Measurements from ENCODE around the gene PADI3. TPM values are rescaled to one million over a fixed set of nuclear protein-coding genes. Genes with fewer than 3 reads are reported as not detected.
"Not testable (repeated sequence)": the region's sequence is repeated elsewhere in the genome, so short reads cannot be mapped to it uniquely, and the experiment has no call there.

The PADI3 gene
- polyA plus RNA-seq, 2 of the 4 experiments (the other 2 are of a cell fraction): 0.99 to 2.4 TPM

- Histone ChIP-seq H3K9me3 (no peaks in the 10 kb centered on the region), H3K27ac (peak overlapping the region; percentile 96 to 100; a peak in 5 of 6 replicates), H3K4me1 (peaks cover 49% of the 10 kb centered on the region), H3K4me3 (no peak overlapping the region), H3K4me2 (no peak overlapping the region; the same call in 2 of the 3 replicates)
- CTCF ChIA-PET: interaction anchor here (0.7 to 12.2 kb wide), 9 partner anchors 10 to 179 kb away, joined by 3 to 380 read pairs (median 4); partner anchors contain the start of genes PADI2 and PADI3
- TF ChIP-seq RAD21 (conservative IDR thresholded peaks at IDR 0.05 in 1 of 2, IDR thresholded peaks at IDR 0.05 in 1 of 2): peak; percentile 11 to 19; a peak in 1 of 5 replicates
- no peak for TF ChIP-seq HES2 (IDR thresholded peaks at IDR 0.05)
- peak; percentile 65; the same call in 1 of the 2 replicates for TF ChIP-seq RFX5 (IDR thresholded peaks at IDR 0.05)
- no peak for TF ChIP-seq TFCP2L1 (CRISPR knock-in tag; IDR thresholded peaks at IDR 0.05)
- WGBS (ENCODE audit: missing lambda C conversion rate): 0% methylated on average over 1 of the region's 1 CpG
- FAIRE-seq (peak; percentile 43), ATAC-seq (peak; percentile 42 to 72; a peak in 5 of 6 replicates), DNase-seq (ENCODE audit: low read depth in 1 of 2, low spot score in 1 of 2) (peak; percentile 79 to 91)
- POLR2A ChIA-PET: interaction anchor here (1.8 kb wide), 1 partner anchor 114 kb away, joined by 7 read pairs; no protein-coding TSS in a partner anchor
These were observed 9.5 kb upstream of the PADI3 start for GRCh38 chr1:17239420-17239819.

GRCh38 chr1:17241011-17241779 is 7.7 kb upstream of the PADI3 start:
- CTCF ChIA-PET: interaction anchor here (1.5 to 12.2 kb wide), 4 partner anchors 8 to 181 kb away, joined by 4 to 380 read pairs (median 20); partner anchors contain the start of genes PADI2 and PADI3
- H3K4me3 ChIP-seq; POLR2A ChIA-PET; H3K4me2 ChIP-seq; ATAC-seq; FAIRE-seq; H3K9me3 ChIP-seq; DNase-seq (ENCODE audit: low read depth in 1 of 2, low spot score in 1 of 2): not testable (repeated sequence)
- peaks cover 35% of the 10 kb centered on the region for H3K4me1 ChIP-seq
- WGBS (ENCODE audit: missing lambda C conversion rate): 84% methylated on average over 24 of the region's 28 CpGs
- peak overlapping the region in 1 of 2 experiments; percentile 100; a peak in 3 of 6 replicates for H3K27ac ChIP-seq

DNA sequence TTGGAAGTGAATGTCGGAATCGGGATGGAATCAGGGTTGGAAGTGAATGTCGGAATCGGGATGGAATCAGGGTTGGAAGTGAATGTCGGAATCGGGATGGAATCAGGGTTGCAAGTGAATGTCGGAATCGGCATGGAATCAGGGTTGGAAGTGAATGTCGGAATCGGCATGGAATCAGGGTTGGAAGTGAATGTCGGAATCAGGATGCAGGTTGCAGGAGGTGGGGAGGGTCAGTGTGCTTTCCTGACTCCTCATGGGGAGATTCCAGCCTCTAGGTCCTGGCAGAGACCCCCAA is 7.2 kb upstream of the PADI3 start:
- CTCF ChIA-PET: interaction anchor here (0.8 to 12.2 kb wide), 3 partner anchors 33 to 117 kb away, joined by 3 to 380 read pairs (median 28); partner anchors contain the start of gene PADI2
- H3K4me2 ChIP-seq; FAIRE-seq; POLR2A ChIA-PET; H3K9me3 ChIP-seq; ATAC-seq; H3K4me3 ChIP-seq; DNase-seq (ENCODE audit: low read depth in 1 of 2, low spot score in 1 of 2): not testable (repeated sequence)
- H3K27ac ChIP-seq: peak overlapping the region in 1 of 2 experiments; percentile 66; a peak in 3 of 6 replicates
- peaks cover 30% of the 10 kb centered on the region for H3K4me1 ChIP-seq
- WGBS (ENCODE audit: missing lambda C conversion rate): 97% methylated on average over 11 of the region's 11 CpGs

DNA sequence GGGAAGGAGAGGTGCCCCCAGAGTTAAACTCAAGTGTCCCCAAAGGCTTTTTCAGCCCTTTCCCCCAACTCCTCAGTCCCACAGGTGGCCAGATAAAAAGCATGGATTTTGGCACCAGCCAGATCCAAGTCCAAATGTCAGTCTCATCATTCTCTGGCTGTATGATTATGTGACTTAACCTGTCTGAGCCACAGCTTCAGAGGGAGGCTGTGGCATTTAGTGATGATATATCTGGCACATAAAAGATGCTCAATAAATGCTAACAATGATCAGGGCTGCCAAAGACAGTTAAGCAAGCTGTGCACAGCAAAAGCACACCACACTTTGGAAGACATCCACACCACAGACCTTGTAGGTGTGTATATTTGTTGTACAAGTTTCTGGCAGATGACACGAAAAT is 5.6 kb upstream of the PADI3 start:
- no peak for ATAC-seq
- 59% methylated on average over 1 of the region's 1 CpG for WGBS (ENCODE audit: missing lambda C conversion rate)
- Histone ChIP-seq H3K27ac (peak overlapping the region in 1 of 2 experiments; percentile 66; a peak in 2 of 6 replicates), H3K4me2 (no peak overlapping the region), H3K9me3 (no peaks in the 10 kb centered on the region), H3K4me3 (no peak overlapping the region), H3K4me1 (peaks cover 15% of the 10 kb centered on the region)
- no peak for FAIRE-seq
- ChIA-PET CTCF (interaction anchor here (1.3 to 12.2 kb wide), 2 partner anchors 93 to 119 kb away, joined by 4 to 380 read pairs; partner anchors contain the start of gene PADI2), POLR2A (no interaction called here)
- no peak for TF ChIP-seq RAD21 (conservative IDR thresholded peaks at IDR 0.05 in 1 of 2, IDR thresholded peaks at IDR 0.05 in 1 of 2)
- TF ChIP-seq POLR2A (IDR thresholded peaks at IDR 0.05; ENCODE audit: low read length): no peak
- TF ChIP-seq, protein P1, sequence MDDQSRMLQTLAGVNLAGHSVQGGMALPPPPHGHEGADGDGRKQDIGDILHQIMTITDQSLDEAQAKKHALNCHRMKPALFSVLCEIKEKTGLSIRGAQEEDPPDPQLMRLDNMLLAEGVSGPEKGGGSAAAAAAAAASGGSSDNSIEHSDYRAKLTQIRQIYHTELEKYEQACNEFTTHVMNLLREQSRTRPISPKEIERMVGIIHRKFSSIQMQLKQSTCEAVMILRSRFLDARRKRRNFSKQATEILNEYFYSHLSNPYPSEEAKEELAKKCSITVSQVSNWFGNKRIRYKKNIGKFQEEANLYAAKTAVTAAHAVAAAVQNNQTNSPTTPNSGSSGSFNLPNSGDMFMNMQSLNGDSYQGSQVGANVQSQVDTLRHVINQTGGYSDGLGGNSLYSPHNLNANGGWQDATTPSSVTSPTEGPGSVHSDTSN (IDR thresholded peaks at IDR 0.05): no peak
- no peak for TF ChIP-seq KDM5A (IDR thresholded peaks at IDR 0.05)
- no peak for TF ChIP-seq RNF2 (IDR thresholded peaks at IDR 0.05; ENCODE audit: borderline replicate concordance, low read depth)
- no peak for TF ChIP-seq BHLHE40 (IDR thresholded peaks at IDR 0.05; ENCODE audit: low read depth, low read length)
- TF ChIP-seq CBX2 (IDR thresholded peaks at IDR 0.05; ENCODE audit: borderline replicate concordance, low read depth): no peak
- TF ChIP-seq SREBF2 (IDR thresholded peaks at IDR 0.05): no peak
- TF ChIP-seq HES2 (IDR thresholded peaks at IDR 0.05): no peak
- no peak for TF ChIP-seq ZFP36 (IDR thresholded peaks at IDR 0.05; ENCODE audit: borderline replicate concordance, partially characterized antibody)
- no peak for TF ChIP-seq SMC3 (IDR thresholded peaks at IDR 0.05)
- TF ChIP-seq, protein P2, sequence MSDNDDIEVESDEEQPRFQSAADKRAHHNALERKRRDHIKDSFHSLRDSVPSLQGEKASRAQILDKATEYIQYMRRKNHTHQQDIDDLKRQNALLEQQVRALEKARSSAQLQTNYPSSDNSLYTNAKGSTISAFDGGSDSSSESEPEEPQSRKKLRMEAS (IDR thresholded peaks at IDR 0.05): no peak
- TF ChIP-seq RFX5 (IDR thresholded peaks at IDR 0.05): no peak
- TF ChIP-seq JUN (IDR thresholded peaks at IDR 0.05): no peak
- DNase-seq (ENCODE audit: low read depth in 1 of 2, low spot score in 1 of 2): no peak

Measured in A549 (cell line).